HepG2 (cell line): ENCODE measurements around the gene NELFB. TPM values are rescaled to one million over a fixed set of nuclear protein-coding genes. Genes with fewer than 3 reads are reported as not detected.
A peak's percentile ranks its signal among the peaks of the same experiment; 100 is the strongest.

Source experiments
- ELF1 ChIP-seq: sonication (generic); formaldehyde crosslinking; IDR thresholded peaks from 2 replicates; pipeline ENCODE4 v1.4.0; 2020; ENCODE audit warnings: missing genetic modification reagents
- PTBP1 ChIP-seq: fragments of 200-400 bp; formaldehyde crosslinking; IDR thresholded peaks from 2 replicates; pipeline ENCODE4 v1.6.1; 2018; ENCODE audit warnings: low read length, low read depth; ENCODE audit not compliant: poor library complexity, severe bottlenecking
- TBX3 ChIP-seq: fragments of 450-650 bp; IDR thresholded peaks from 2 replicates; pipeline ENCODE4 v1.6.1; 2017; ENCODE audit warnings: antibody characterized with exemption, mild to moderate bottlenecking, inconsistent platforms, borderline replicate concordance
- ZMYM3 ChIP-seq: sonication (generic); formaldehyde crosslinking; IDR thresholded peaks from 2 replicates; pipeline ENCODE4 v1.5.1; 2020; ENCODE audit warnings: mild to moderate bottlenecking, missing genetic modification reagents
- ZNF274 ChIP-seq: sonication (generic); formaldehyde crosslinking; IDR thresholded peaks from 2 replicates; pipeline ENCODE4 v1.5.1; 2020; ENCODE audit warnings: mild to moderate bottlenecking, missing genetic modification reagents
- ZNF331 ChIP-seq: sonication (generic); formaldehyde crosslinking; IDR thresholded peaks from 2 replicates; pipeline ENCODE4 v1.4.0; 2020; ENCODE audit warnings: missing genetic modification reagents
- ZSCAN31 ChIP-seq: sonication (generic); formaldehyde crosslinking; IDR thresholded peaks from 2 replicates; pipeline ENCODE4 v1.5.0; 2020; ENCODE audit warnings: low read depth, mild to moderate bottlenecking, missing genetic modification reagents
- polyA plus RNA-seq, 8 experiments: library from polyadenylated mRNA; depleted of rRNA in 3 of 8; stranded (reverse) in 7 of 8; unstranded in 1 of 8; fragments of >200 nt; fragmentation: Illumina TruSeq in 4 of 8; extraction: Trizol in 4 of 8; gene quantifications; 2 replicates each; pipeline versions ENCODE4 v1.2.1 to v1.2.3, GENCODE V29; 2011 to 2016; ENCODE audit warnings: low read depth in 4 of 8, missing spikeins in 1 of 8, mixed read lengths in 1 of 8; ENCODE audit not compliant: insufficient read depth in 1 of 8
- total RNA-seq, 5 experiments: library from RNA; depleted of rRNA; stranded (reverse); fragments of >200 nt; fragmentation: Illumina TruSeq; extraction: Trizol; gene quantifications; 2 replicates each; pipeline ENCODE4 v1.2.3, GENCODE V29; 2016; ENCODE audit warnings: low read depth in 1 of 5
- TF ChIP-seq, protein P1 (sequence below): IDR thresholded peaks from 2 replicates; pipeline ENCODE4 v1.4.0; 2020; ENCODE audit warnings: mild to moderate bottlenecking, missing genetic modification reagents
- TF ChIP-seq, protein P2 (sequence below): sonication (generic); formaldehyde crosslinking; IDR thresholded peaks from 2 replicates; pipeline ENCODE4 v1.5.1; 2020; ENCODE audit warnings: mild to moderate bottlenecking, missing genetic modification reagents, borderline replicate concordance
- TF ChIP-seq, protein P3 (sequence below): sonication (generic); formaldehyde crosslinking; IDR thresholded peaks from 2 replicates; pipeline ENCODE4 v1.5.1; 2020; ENCODE audit warnings: missing genetic modification reagents, mild to moderate bottlenecking, borderline replicate concordance
- TF ChIP-seq, protein P4 (sequence below): sonication (generic); formaldehyde crosslinking; IDR thresholded peaks from 2 replicates; pipeline ENCODE4 v1.5.1; 2020; ENCODE audit warnings: mild to moderate bottlenecking, missing genetic modification reagents
- TF ChIP-seq, protein P5 (sequence below): sonication (generic); formaldehyde crosslinking; IDR thresholded peaks from 2 replicates; pipeline ENCODE4 v1.4.0; 2020; ENCODE audit warnings: mild to moderate bottlenecking, low read depth, missing genetic modification reagents
- TF ChIP-seq, protein P6 (sequence below): sonication (generic); formaldehyde crosslinking; IDR thresholded peaks from 2 replicates; pipeline ENCODE4 v1.9.0; 2021; ENCODE audit warnings: missing genetic modification reagents, mild to moderate bottlenecking, borderline replicate concordance

NELFB gene
- total and polyA plus RNA-seq, 2 of the 13 experiments (the other 11 are each of a cell fraction or from before 2014, with no cell fraction given), result 26.5 to 45.8 TPM

DNA sequence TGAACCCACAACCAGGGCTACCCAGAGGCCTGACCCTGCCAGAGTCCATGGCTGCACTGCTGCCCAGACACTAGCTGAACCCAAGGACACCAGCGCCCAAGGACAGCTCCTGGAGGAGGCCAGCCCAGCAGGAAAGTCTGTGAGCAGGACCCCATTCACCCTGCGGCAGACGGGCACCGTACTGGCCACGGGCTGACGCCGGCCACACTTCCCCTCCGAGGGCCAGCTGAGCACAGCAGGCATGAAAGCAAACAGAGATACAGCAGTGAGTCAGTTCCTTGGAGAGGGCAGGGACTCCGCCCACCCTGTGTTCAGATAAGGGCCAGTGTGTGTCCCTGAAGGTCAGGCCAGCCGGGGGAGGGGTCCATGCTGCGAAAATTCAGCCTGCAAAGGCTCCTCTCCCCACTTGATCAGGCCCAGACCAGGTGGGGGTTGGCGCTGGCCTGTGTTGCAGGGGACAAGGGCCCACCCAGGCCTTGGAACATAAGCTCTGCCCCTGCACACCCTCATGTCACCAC, 36.3 kb upstream of the NELFB start (continued):
- TF ChIP-seq, protein P1, sequence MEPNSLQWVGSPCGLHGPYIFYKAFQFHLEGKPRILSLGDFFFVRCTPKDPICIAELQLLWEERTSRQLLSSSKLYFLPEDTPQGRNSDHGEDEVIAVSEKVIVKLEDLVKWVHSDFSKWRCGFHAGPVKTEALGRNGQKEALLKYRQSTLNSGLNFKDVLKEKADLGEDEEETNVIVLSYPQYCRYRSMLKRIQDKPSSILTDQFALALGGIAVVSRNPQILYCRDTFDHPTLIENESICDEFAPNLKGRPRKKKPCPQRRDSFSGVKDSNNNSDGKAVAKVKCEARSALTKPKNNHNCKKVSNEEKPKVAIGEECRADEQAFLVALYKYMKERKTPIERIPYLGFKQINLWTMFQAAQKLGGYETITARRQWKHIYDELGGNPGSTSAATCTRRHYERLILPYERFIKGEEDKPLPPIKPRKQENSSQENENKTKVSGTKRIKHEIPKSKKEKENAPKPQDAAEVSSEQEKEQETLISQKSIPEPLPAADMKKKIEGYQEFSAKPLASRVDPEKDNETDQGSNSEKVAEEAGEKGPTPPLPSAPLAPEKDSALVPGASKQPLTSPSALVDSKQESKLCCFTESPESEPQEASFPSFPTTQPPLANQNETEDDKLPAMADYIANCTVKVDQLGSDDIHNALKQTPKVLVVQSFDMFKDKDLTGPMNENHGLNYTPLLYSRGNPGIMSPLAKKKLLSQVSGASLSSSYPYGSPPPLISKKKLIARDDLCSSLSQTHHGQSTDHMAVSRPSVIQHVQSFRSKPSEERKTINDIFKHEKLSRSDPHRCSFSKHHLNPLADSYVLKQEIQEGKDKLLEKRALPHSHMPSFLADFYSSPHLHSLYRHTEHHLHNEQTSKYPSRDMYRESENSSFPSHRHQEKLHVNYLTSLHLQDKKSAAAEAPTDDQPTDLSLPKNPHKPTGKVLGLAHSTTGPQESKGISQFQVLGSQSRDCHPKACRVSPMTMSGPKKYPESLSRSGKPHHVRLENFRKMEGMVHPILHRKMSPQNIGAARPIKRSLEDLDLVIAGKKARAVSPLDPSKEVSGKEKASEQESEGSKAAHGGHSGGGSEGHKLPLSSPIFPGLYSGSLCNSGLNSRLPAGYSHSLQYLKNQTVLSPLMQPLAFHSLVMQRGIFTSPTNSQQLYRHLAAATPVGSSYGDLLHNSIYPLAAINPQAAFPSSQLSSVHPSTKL (CRISPR knock-in tag), result peak; percentile 71
- TF ChIP-seq ZSCAN31 (CRISPR knock-in tag) (no peak), TBX3 (no peak), ZNF274 (no peak), ZMYM3 (CRISPR knock-in tag) (no peak), ELF1 (CRISPR knock-in tag) (no peak), PTBP1 (no peak), ZNF331 (CRISPR knock-in tag) (peak; percentile 80; the same call in 1 of the 2 replicates)
- TF ChIP-seq, protein P2, sequence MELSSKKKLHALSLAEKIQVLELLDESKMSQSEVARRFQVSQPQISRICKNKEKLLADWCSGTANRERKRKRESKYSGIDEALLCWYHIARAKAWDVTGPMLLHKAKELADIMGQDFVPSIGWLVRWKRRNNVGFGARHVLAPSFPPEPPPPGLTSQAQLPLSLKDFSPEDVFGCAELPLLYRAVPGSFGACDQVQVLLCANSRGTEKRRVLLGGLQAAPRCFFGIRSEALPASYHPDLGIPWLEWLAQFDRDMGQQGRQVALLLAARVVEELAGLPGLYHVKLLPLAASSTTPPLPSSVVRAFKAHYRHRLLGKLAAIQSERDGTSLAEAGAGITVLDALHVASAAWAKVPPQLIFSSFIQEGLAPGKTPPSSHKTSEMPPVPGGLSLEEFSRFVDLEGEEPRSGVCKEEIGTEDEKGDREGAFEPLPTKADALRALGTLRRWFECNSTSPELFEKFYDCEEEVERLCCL (CRISPR knock-in tag), result no peak
- TF ChIP-seq, protein P3, sequence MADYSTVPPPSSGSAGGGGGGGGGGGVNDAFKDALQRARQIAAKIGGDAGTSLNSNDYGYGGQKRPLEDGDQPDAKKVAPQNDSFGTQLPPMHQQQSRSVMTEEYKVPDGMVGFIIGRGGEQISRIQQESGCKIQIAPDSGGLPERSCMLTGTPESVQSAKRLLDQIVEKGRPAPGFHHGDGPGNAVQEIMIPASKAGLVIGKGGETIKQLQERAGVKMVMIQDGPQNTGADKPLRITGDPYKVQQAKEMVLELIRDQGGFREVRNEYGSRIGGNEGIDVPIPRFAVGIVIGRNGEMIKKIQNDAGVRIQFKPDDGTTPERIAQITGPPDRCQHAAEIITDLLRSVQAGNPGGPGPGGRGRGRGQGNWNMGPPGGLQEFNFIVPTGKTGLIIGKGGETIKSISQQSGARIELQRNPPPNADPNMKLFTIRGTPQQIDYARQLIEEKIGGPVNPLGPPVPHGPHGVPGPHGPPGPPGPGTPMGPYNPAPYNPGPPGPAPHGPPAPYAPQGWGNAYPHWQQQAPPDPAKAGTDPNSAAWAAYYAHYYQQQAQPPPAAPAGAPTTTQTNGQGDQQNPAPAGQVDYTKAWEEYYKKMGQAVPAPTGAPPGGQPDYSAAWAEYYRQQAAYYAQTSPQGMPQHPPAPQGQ (CRISPR knock-in tag), result no peak
- TF ChIP-seq, protein P4, sequence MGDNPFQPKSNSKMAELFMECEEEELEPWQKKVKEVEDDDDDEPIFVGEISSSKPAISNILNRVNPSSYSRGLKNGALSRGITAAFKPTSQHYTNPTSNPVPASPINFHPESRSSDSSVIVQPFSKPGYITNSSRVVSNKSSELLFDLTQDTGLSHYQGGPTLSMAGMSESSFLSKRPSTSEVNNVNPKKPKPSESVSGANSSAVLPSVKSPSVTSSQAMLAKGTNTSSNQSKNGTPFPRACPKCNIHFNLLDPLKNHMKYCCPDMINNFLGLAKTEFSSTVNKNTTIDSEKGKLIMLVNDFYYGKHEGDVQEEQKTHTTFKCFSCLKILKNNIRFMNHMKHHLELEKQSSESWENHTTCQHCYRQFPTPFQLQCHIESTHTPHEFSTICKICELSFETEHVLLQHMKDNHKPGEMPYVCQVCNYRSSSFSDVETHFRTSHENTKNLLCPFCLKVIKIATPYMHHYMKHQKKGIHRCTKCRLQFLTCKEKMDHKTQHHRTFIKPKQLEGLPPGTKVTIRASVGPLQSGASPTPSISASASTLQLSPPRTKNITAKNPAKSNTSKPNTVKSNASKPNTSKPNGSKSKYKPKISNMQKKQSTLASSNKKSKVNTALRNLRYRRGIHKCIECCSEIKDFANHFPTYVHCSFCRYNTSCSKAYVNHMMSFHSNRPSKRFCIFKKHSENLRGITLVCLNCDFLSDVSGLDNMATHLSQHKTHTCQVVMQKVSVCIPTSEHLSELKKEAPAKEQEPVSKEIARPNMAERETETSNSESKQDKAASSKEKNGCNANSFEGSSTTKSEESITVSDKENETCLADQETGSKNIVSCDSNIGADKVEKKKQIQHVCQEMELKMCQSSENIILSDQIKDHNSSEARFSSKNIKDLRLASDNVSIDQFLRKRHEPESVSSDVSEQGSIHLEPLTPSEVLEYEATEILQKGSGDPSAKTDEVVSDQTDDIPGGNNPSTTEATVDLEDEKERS, result no peak
- TF ChIP-seq, protein P5, sequence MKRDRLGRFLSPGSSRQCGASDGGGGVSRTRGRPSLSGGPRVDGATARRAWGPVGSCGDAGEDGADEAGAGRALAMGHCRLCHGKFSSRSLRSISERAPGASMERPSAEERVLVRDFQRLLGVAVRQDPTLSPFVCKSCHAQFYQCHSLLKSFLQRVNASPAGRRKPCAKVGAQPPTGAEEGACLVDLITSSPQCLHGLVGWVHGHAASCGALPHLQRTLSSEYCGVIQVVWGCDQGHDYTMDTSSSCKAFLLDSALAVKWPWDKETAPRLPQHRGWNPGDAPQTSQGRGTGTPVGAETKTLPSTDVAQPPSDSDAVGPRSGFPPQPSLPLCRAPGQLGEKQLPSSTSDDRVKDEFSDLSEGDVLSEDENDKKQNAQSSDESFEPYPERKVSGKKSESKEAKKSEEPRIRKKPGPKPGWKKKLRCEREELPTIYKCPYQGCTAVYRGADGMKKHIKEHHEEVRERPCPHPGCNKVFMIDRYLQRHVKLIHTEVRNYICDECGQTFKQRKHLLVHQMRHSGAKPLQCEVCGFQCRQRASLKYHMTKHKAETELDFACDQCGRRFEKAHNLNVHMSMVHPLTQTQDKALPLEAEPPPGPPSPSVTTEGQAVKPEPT (CRISPR knock-in tag), result no peak
- TF ChIP-seq, protein P6, sequence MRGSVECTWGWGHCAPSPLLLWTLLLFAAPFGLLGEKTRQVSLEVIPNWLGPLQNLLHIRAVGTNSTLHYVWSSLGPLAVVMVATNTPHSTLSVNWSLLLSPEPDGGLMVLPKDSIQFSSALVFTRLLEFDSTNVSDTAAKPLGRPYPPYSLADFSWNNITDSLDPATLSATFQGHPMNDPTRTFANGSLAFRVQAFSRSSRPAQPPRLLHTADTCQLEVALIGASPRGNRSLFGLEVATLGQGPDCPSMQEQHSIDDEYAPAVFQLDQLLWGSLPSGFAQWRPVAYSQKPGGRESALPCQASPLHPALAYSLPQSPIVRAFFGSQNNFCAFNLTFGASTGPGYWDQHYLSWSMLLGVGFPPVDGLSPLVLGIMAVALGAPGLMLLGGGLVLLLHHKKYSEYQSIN, result no peak
